Right lobe of liver (tissue), 4 donors: ENCODE results near the gene GLB1L2.

Experiments
- CTCF ChIP-seq, 4 donors: fragments of 200-600 bp in 3 of 4; fragments of 450-650 bp in 1 of 4; IDR thresholded peaks; one replicate each; pipeline versions ENCODE4 v1.5.1 to v1.8.0; 2016 to 2022; ENCODE audit warnings: antibody characterized with exemption in 4 of 4, mild to moderate bottlenecking in 2 of 4
- POLR2A ChIP-seq: fragments of 450-650 bp; IDR thresholded peaks from one replicate; pipeline ENCODE4 v1.6.1; 2017; ENCODE audit warnings: antibody characterized with exemption, mild to moderate bottlenecking
- donor health status: DM: no; HTN: no; CAD: no.
- donor health status: DM: no; HTN: no; CAD: no.
- donor health status: DM: no; HTN: yes; CAD: no.

DNA sequence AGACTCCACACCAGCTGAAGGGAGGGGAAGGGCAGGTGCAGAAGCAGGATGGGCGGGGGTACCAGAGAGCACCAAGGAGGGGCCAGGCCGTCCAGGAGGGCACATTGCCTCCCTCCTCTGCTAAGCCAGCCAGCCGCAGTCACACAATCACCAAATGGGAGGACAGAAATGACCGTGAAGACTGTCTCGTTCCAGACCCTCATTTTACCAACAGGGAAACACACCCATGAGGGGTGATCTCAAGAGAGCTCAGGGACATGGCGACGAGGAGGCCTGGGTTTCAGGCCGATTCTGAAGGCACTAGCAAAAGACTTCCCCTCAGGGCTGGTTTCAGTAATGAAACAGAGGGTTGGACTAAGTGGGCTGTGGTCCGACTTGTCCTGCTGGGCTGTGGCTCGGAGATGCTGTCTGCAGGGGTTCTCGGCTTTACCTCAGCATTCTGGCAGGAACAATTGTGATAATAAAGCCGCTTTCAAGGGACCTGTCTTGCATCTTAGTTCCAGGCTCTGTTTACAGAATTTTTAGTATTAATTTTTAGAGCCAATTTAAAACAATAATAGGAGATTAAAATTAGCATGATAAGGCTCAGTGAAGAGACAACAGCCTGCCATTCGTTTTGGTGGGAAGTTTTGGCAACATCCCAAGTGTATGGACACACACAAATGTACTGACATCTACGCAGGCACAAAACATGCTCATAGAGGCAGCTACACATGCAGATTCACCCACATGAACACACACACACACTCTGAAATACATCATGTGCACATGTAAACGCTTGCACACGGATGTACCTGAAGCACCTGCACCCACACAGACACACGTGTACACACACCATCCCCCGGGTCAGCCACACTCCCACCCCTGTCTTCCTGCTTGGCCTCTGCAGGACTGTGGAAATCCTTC, 82.3 kb downstream of the GLB1L2 start:
- TF ChIP-seq POLR2A (no peak), CTCF (IDR thresholded peaks at IDR 0.05) (no peak)
